ENCODE results near the gene FAM50A.
A peak's percentile ranks its signal among the peaks of the same experiment; 100 is the strongest.
"Not testable (repeated sequence)": the region's sequence is repeated elsewhere in the genome, so short reads cannot be mapped to it uniquely, and the experiment has no call there.

Gene FAM50A

GRCh38 chrX:154400369-154400817 is 43.5 kb upstream of the FAM50A start:
- not testable (repeated sequence) for H3K4ac ChIP-seq (ENCODE audit: low read depth, low read length); H3K79me2 ChIP-seq (ENCODE audit: control insufficient read depth, insufficient read depth, low read length, poor library complexity); H4K91ac ChIP-seq (ENCODE audit: low read depth, low read length); H2BK5ac ChIP-seq (ENCODE audit: low read depth, low read length, poor library complexity); H3K23ac ChIP-seq (ENCODE audit: low read length); H3K4me3 ChIP-seq (ENCODE audit: low read depth, low read length); H2AK5ac ChIP-seq (ENCODE audit: low read length); H3K18ac ChIP-seq (ENCODE audit: low read length); H3K14ac ChIP-seq (ENCODE audit: low read length); H3K9me3 ChIP-seq (ENCODE audit: insufficient read depth, low read depth, low read length); H4K8ac ChIP-seq (ENCODE audit: low read depth, low read length); DNase-seq; H2BK120ac ChIP-seq (ENCODE audit: insufficient read depth, low read length, poor library complexity); H2AFZ ChIP-seq (ENCODE audit: insufficient read depth, low read length, poor library complexity); H3K27ac ChIP-seq (ENCODE audit: low read depth, low read length); H2BK12ac ChIP-seq (ENCODE audit: low read length); H3K9ac ChIP-seq (ENCODE audit: low read length); H3K4me1 ChIP-seq (ENCODE audit: control insufficient read depth in 1 of 2, insufficient read depth in 2 of 2, low read length in 2 of 2); H3K27me3 ChIP-seq (ENCODE audit: insufficient read depth, low read length); H4K12ac ChIP-seq (ENCODE audit: low read depth, low read length)
- Histone ChIP-seq H3K4me2 (ENCODE audit: low read length) (peak overlapping the region; percentile 69), H3K36me3 (ENCODE audit: control insufficient read depth in 1 of 2, insufficient read depth in 2 of 2, low read length in 2 of 2) (peaks cover 24 to 27% of the 10 kb centered on the region in 2 experiments), H3K79me1 (ENCODE audit: low read length) (peaks cover 15% of the 10 kb centered on the region)
- no CpG with 5 or more reads among the region's 6 CpGs for WGBS (ENCODE audit: extremely low coverage, insufficient coverage, insufficient read length)

DNA sequence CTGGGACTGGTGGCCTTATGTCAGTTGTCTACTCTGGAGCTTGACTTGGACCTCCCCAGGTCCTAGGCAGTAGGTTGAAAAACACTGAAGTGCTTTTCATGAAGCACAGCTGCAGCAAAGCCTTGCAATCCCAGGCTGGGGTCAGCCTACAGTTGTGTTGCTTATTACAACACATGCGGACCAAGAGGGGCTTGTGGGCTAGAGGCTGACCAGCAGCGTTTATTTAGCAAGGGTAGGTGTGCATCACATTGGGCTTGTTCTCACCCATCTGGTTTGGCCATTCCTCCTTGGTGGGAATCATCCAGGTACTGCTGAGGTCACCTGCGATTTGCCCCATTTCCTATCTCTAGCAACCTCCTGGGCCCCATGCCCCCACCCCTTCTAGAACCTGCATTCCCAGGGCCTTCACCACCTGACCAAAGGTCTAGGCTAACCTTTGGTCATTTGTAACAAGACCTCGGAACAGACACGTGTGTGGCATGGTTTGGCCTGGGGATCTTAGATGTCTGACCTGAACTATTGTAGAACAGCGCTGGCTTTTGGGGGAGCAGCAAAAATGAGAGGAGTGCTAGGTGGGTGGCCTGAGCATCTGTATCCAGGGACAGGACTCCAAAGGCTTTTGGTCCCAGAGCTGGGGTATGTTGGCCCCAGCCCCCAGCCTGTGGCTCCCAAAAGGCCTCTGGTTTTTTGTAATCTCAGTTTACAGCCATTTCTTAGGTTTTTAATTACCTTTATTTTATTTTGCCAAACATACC is 42.7 kb upstream of the FAM50A start:
- Histone ChIP-seq H4K12ac (ENCODE audit: low read depth, low read length) (peak overlapping the region; percentile 17), H2AFZ (ENCODE audit: insufficient read depth, low read length, poor library complexity) (no peak overlapping the region), H3K4me2 (ENCODE audit: low read length) (no peak overlapping the region), H3K36me3 (ENCODE audit: control insufficient read depth in 1 of 2, insufficient read depth in 2 of 2, low read length in 2 of 2) (peaks cover 24 to 27% of the 10 kb centered on the region in 2 experiments), H2BK12ac (ENCODE audit: low read length) (no peak overlapping the region), H2BK5ac (ENCODE audit: low read depth, low read length, poor library complexity) (no peak overlapping the region), H3K9me3 (ENCODE audit: insufficient read depth, low read depth, low read length) (peaks cover 1% of the 10 kb centered on the region), H4K91ac (ENCODE audit: low read depth, low read length) (no peak overlapping the region), H3K14ac (ENCODE audit: low read length) (no peak overlapping the region), H2BK120ac (ENCODE audit: insufficient read depth, low read length, poor library complexity) (no peak overlapping the region), H3K79me2 (ENCODE audit: control insufficient read depth, insufficient read depth, low read length, poor library complexity) (peaks cover 7% of the 10 kb centered on the region), H4K8ac (ENCODE audit: low read depth, low read length) (no peak overlapping the region), H3K9ac (ENCODE audit: low read length) (no peak overlapping the region), H3K4me3 (ENCODE audit: low read depth, low read length) (no peak overlapping the region), H3K79me1 (ENCODE audit: low read length) (peaks cover 15% of the 10 kb centered on the region), H3K27ac (ENCODE audit: low read depth, low read length) (no peak overlapping the region), H3K27me3 (ENCODE audit: insufficient read depth, low read length) (no peaks in the 10 kb centered on the region), H2AK5ac (ENCODE audit: low read length) (no peak overlapping the region), H3K4me1 (ENCODE audit: control insufficient read depth in 1 of 2, insufficient read depth in 2 of 2, low read length in 2 of 2) (peaks cover 0 to 3% of the 10 kb centered on the region in 2 experiments), H3K18ac (ENCODE audit: low read length) (no peak overlapping the region), H3K23ac (ENCODE audit: low read length) (no peak overlapping the region), H3K4ac (ENCODE audit: low read depth, low read length) (no peak overlapping the region)
- peak; percentile 53 to 58 for DNase-seq
- WGBS (ENCODE audit: extremely low coverage, insufficient coverage, insufficient read length) = no CpG with 5 or more reads among the region's 6 CpGs

DNA sequence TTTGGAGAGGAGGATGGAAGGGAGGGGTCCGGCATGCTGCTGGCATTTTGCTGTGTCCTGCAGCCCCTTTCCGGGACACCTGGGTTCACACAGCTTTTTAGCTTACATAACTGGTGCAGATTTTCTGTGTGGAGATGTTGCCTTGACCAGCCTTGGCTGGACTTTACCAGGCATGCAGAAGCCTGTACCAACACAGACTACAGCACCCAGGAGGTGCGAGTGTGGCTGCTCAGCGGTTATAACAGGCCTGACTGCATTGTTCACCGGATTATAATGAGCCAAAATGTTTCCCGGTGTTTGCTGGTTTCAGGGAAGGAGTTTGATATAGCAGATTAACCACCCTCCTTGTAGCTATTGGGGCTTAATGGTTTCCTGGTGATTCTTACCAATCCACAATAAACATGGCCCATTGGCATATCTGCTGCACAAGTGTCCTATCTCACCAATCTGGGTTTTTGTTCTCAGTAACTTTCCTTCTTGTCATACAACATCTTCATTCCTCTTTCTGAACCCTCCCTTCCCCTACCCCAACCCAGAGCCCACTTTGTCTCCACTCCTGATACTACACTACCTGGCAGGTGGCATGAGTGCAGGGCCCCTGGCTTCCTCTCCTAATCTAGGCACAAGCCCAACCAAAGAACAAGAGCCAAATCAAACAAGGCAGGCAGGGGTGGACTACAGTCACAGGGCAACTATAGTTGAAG is 41.9 kb upstream of the FAM50A start:
- Histone ChIP-seq H3K4me1 (ENCODE audit: control insufficient read depth in 1 of 2, insufficient read depth in 2 of 2, low read length in 2 of 2) (peaks cover 0 to 3% of the 10 kb centered on the region in 2 experiments), H4K91ac (ENCODE audit: low read depth, low read length) (no peak overlapping the region), H2AFZ (ENCODE audit: insufficient read depth, low read length, poor library complexity) (no peak overlapping the region), H2AK5ac (ENCODE audit: low read length) (no peak overlapping the region), H3K18ac (ENCODE audit: low read length) (no peak overlapping the region), H3K79me1 (ENCODE audit: low read length) (peaks cover 13% of the 10 kb centered on the region), H2BK12ac (ENCODE audit: low read length) (no peak overlapping the region), H3K27me3 (ENCODE audit: insufficient read depth, low read length) (no peaks in the 10 kb centered on the region), H3K4me2 (ENCODE audit: low read length) (no peak overlapping the region), H3K27ac (ENCODE audit: low read depth, low read length) (no peak overlapping the region), H4K8ac (ENCODE audit: low read depth, low read length) (no peak overlapping the region), H3K9ac (ENCODE audit: low read length) (no peak overlapping the region), H2BK5ac (ENCODE audit: low read depth, low read length, poor library complexity) (no peak overlapping the region), H3K36me3 (ENCODE audit: control insufficient read depth in 1 of 2, insufficient read depth in 2 of 2, low read length in 2 of 2) (peaks cover 24 to 27% of the 10 kb centered on the region in 2 experiments), H3K4ac (ENCODE audit: low read depth, low read length) (no peak overlapping the region), H2BK120ac (ENCODE audit: insufficient read depth, low read length, poor library complexity) (no peak overlapping the region), H4K12ac (ENCODE audit: low read depth, low read length) (no peak overlapping the region), H3K4me3 (ENCODE audit: low read depth, low read length) (no peak overlapping the region), H3K9me3 (ENCODE audit: insufficient read depth, low read depth, low read length) (peaks cover 1% of the 10 kb centered on the region), H3K79me2 (ENCODE audit: control insufficient read depth, insufficient read depth, low read length, poor library complexity) (peaks cover 6% of the 10 kb centered on the region), H3K23ac (ENCODE audit: low read length) (no peak overlapping the region), H3K14ac (ENCODE audit: low read length) (no peak overlapping the region)
- peak; percentile 33 to 53 for DNase-seq
- WGBS (ENCODE audit: extremely low coverage, insufficient coverage, insufficient read length) = no CpG with 5 or more reads among the region's 6 CpGs

- Histone ChIP-seq H3K4me2 (ENCODE audit: low read length) (no peak overlapping the region), H3K14ac (ENCODE audit: low read length) (no peak overlapping the region), H3K9ac (ENCODE audit: low read length) (no peak overlapping the region), H2BK12ac (ENCODE audit: low read length) (no peak overlapping the region), H2BK120ac (ENCODE audit: insufficient read depth, low read length, poor library complexity) (no peak overlapping the region), H3K79me2 (ENCODE audit: control insufficient read depth, insufficient read depth, low read length, poor library complexity) (peaks cover 6% of the 10 kb centered on the region), H2AK5ac (ENCODE audit: low read length) (no peak overlapping the region), H3K79me1 (ENCODE audit: low read length) (peaks cover 8% of the 10 kb centered on the region), H3K36me3 (ENCODE audit: control insufficient read depth in 1 of 2, insufficient read depth in 2 of 2, low read length in 2 of 2) (peaks cover 24 to 27% of the 10 kb centered on the region in 2 experiments), H3K9me3 (ENCODE audit: insufficient read depth, low read depth, low read length) (peaks cover 1% of the 10 kb centered on the region), H3K4ac (ENCODE audit: low read depth, low read length) (no peak overlapping the region), H3K18ac (ENCODE audit: low read length) (no peak overlapping the region), H4K8ac (ENCODE audit: low read depth, low read length) (no peak overlapping the region), H4K12ac (ENCODE audit: low read depth, low read length) (no peak overlapping the region), H3K4me3 (ENCODE audit: low read depth, low read length) (no peak overlapping the region), H3K27me3 (ENCODE audit: insufficient read depth, low read length) (no peaks in the 10 kb centered on the region), H4K91ac (ENCODE audit: low read depth, low read length) (no peak overlapping the region), H3K4me1 (ENCODE audit: control insufficient read depth in 1 of 2, insufficient read depth in 2 of 2, low read length in 2 of 2) (peaks cover 0 to 3% of the 10 kb centered on the region in 2 experiments), H3K23ac (ENCODE audit: low read length) (no peak overlapping the region), H2AFZ (ENCODE audit: insufficient read depth, low read length, poor library complexity) (no peak overlapping the region), H2BK5ac (ENCODE audit: low read depth, low read length, poor library complexity) (no peak overlapping the region), H3K27ac (ENCODE audit: low read depth, low read length) (no peak overlapping the region)
- WGBS (ENCODE audit: extremely low coverage, insufficient coverage, insufficient read length) = no CpG with 5 or more reads among the region's 19 CpGs
- DNase-seq = no peak
These were observed 41.3 kb upstream of the FAM50A start for GRCh38 chrX:154402622-154403127.
